K562 (cell line): ENCODE measurements around the gene DLG4. TPM values are rescaled to one million over a fixed set of nuclear protein-coding genes. Genes with fewer than 3 reads are reported as not detected.
A peak's percentile ranks its signal among the peaks of the same experiment; 100 is the strongest.

ENCODE experiments used
- ATAC-seq: fragments of 200-7000 bp; cut with Tn5 transposase; 3 replicates; pipeline ENCODE4 v1.9.1; 2020; ENCODE audit warnings: moderate library complexity
- BruUV-seq: library from RNA; stranded (reverse); fragments of 400-500 nt; replicated peaks from 2 replicates; lab custom pipeline; 2021; lab: Mats Ljungman, UMichigan
- CTCF ChIA-PET: fragments of 300-600 bp; formaldehyde crosslinking; extraction: SDS; loops from one replicate; lab custom pipeline; 2021; ENCODE audit warnings: low intra/inter-chr PET ratio; lab: Yijun Ruan, JAX
- POLR2A ChIA-PET: fragments of 300-600, 350-650 bp; sonication (Branson Sonifier 250); formaldehyde crosslinking; extraction: SDS; loops from one replicate; lab custom pipeline; 2021; ENCODE audit warnings: antibody characterized with exemption, inconsistent platforms; lab: Yijun Ruan, JAX
- DNase-seq, 4 experiments: peaks; one replicate each; pipeline versions ENCODE4 v3.0.0 to v3.0.0-alpha.2; 2011 to 2018; ENCODE audit warnings: low spot score in 3 of 4, mixed read lengths in 3 of 4; ENCODE audit errors: extremely low read depth in 1 of 4
- FAIRE-seq: peaks from 2 replicates; lab custom pipeline; 2011; peaks lifted over from hg19 to GRCh38; lab: Jason Lieb, UNC
- H2AFZ ChIP-seq: 2 replicates; pipeline ENCODE4 v1.6.0; 2011; ENCODE audit warnings: low read depth, low read length, control low read depth, inconsistent platforms
- H3K27ac ChIP-seq: fragments of 200-600 bp; 3 replicates; pipeline ENCODE4 v1.8.0; 2011; ENCODE audit warnings: low read depth, mild to moderate bottlenecking, control low read depth, inconsistent platforms, low read length, moderate library complexity, mixed read lengths; ENCODE audit errors: extremely low read depth
- H3K27me3 ChIP-seq, 2 experiments: fragments of 300-600 bp in 1 of 2; 2 replicates in 1 of 2; 3 replicates in 1 of 2; pipeline versions ENCODE4 v1.6.0 to v1.8.0; 2011; ENCODE audit warnings: inconsistent platforms in 2 of 2, low read length in 2 of 2, mild to moderate bottlenecking in 1 of 2, mixed read lengths in 1 of 2, moderate library complexity in 1 of 2; ENCODE audit not compliant: control insufficient read depth in 2 of 2, insufficient read depth in 2 of 2
- H3K36me3 ChIP-seq: fragments of 300-600 bp; 3 replicates; pipeline ENCODE4 v1.8.0; 2011; ENCODE audit warnings: mild to moderate bottlenecking, low read length, inconsistent platforms; ENCODE audit not compliant: control insufficient read depth, insufficient read depth
- H3K4me1 ChIP-seq, 2 experiments: fragments of 200-600 bp in 1 of 2; replicated peaks in 1 of 2; 2 replicates in 1 of 2; 3 replicates in 1 of 2; pipeline versions ENCODE4 v1.5.1 to v1.8.0; 2011; ENCODE audit warnings: inconsistent platforms in 2 of 2, low read length in 2 of 2, mild to moderate bottlenecking in 1 of 2, mixed read lengths in 1 of 2, moderate library complexity in 1 of 2; ENCODE audit not compliant: control insufficient read depth in 2 of 2, insufficient read depth in 2 of 2
- H3K4me2 ChIP-seq: 2 replicates; pipeline ENCODE4 v1.6.1; 2011; ENCODE audit warnings: low read length, control low read depth, inconsistent platforms, mixed read lengths; ENCODE audit not compliant: insufficient read depth
- H3K4me3 ChIP-seq: fragments of 200-600 bp; sonication (generic), shearing (Covaris generic); 2 replicates; pipeline ENCODE4 v1.5.1; 2016; ENCODE audit warnings: control low read depth, inconsistent platforms
- H3K79me2 ChIP-seq: fragments of 200-600 bp; 3 replicates; pipeline ENCODE4 v1.8.0; 2011; ENCODE audit warnings: low read length, inconsistent platforms; ENCODE audit not compliant: control insufficient read depth, insufficient read depth
- H3K9ac ChIP-seq, 2 experiments: 2 replicates each; pipeline versions ENCODE4 v1.6.0 to v1.6.1; 2011; ENCODE audit warnings: low read depth in 2 of 2, low read length in 2 of 2, control low read depth in 1 of 2, inconsistent platforms in 1 of 2, mild to moderate bottlenecking in 1 of 2, mixed read lengths in 1 of 2; ENCODE audit not compliant: insufficient read depth in 1 of 2
- H3K9me1 ChIP-seq: one replicate; pipeline ENCODE4 v1.6.0; 2011; ENCODE audit warnings: inconsistent platforms, mild to moderate bottlenecking, low read length, moderate library complexity; ENCODE audit not compliant: control insufficient read depth, insufficient read depth
- H3K9me3 ChIP-seq: replicated peaks from 2 replicates; pipeline ENCODE4 v1.5.1; 2011; ENCODE audit warnings: low read depth, low read length, inconsistent platforms; ENCODE audit not compliant: control insufficient read depth, insufficient read depth
- H4K20me1 ChIP-seq: replicated peaks from 2 replicates; pipeline ENCODE4 v1.6.1; 2011; ENCODE audit warnings: low read length, inconsistent platforms, mixed read lengths; ENCODE audit not compliant: control insufficient read depth, insufficient read depth
- DLX4 ChIP-seq: fragments of 250-450 bp; sonication (Bioruptor Pico); IDR thresholded peaks from 2 replicates; pipeline ENCODE4 v1.6.1; 2021; ENCODE audit warnings: mild to moderate bottlenecking
- GABPA ChIP-seq: fragments of 200-800 bp; sonication (Bioruptor generic); conservative IDR thresholded peaks from 2 replicates; pipeline ENCODE4 v1.6.1; 2016; ENCODE audit warnings: low read depth, missing genetic modification characterization, missing compliant biosample characterization
- SUPT5H ChIP-seq: fragments of 450-650 bp; IDR thresholded peaks from 2 replicates; pipeline ENCODE4 v1.6.1; 2016
- TAF1 ChIP-seq: IDR thresholded peaks from 2 replicates; pipeline ENCODE4 v1.6.1; 2011; ENCODE audit warnings: mild to moderate bottlenecking, low read length, moderate library complexity; ENCODE audit not compliant: insufficient read depth, control insufficient read depth, severe bottlenecking; ENCODE audit errors: extremely low read depth
- ZHX1 ChIP-seq: fragments of 150-350 bp; conservative IDR thresholded peaks from 2 replicates; pipeline ENCODE4 v1.6.1; 2014; ENCODE audit warnings: low read length
- ZKSCAN3 ChIP-seq: fragments of 250-450 bp; sonication (Bioruptor Pico); IDR thresholded peaks from 2 replicates; pipeline ENCODE4 v1.4.0; 2020
- WGBS: fragments of 100-300 bp; shearing (Covaris generic); methylation state at CpG from one replicate; pipeline ENCODE4 v1.1.6; 2016; ENCODE audit warnings: low coverage, mixed read lengths; ENCODE audit not compliant: insufficient coverage; ENCODE audit errors: missing lambda C conversion rate; 5-methylcytosine and 5-hydroxymethylcytosine counted together
- in situ Hi-C: fragments of 300-500 bp; cut with MboI; formaldehyde crosslinking; loops from 4 replicates; pipeline ENCODE4 v1.15.0; 2018; ENCODE audit warnings: inconsistent platforms, mixed read lengths
- intact Hi-C: fragments of 100-400 bp; cut with micrococcal nuclease; formaldehyde crosslinking; loops from 2 replicates; pipeline ENCODE4 v1.14.2; 2022
- polyA plus RNA-seq, 8 experiments: library from polyadenylated mRNA; depleted of rRNA in 4 of 8; stranded (reverse) in 5 of 8; unstranded in 3 of 8; fragments of >200 nt; fragmentation: Nextera tagmentation in 2 of 8; fragmentation: Illumina TruSeq in 1 of 8; extraction: Ambion mirVana in 2 of 8; extraction: Trizol in 1 of 8; gene quantifications; 2 replicates each; pipeline versions ENCODE4 v1.2.1 to v1.2.3, GENCODE V29; 2011 to 2014; ENCODE audit warnings: inconsistent platforms in 1 of 8, missing spikeins in 1 of 8
- total RNA-seq, 7 experiments: library from RNA; depleted of rRNA in 6 of 7; stranded (reverse); fragments of >200 nt in 6 of 7; fragmentation: Illumina TruSeq in 2 of 7; extraction: Trizol in 2 of 7; gene quantifications; 2 replicates each; pipeline versions ENCODE4 v1.2.1 to v1.2.3, GENCODE V29; 2011 to 2021; ENCODE audit warnings: low replicate concordance in 1 of 7

DLG4 gene
- total and polyA plus RNA-seq, 9 of the 15 experiments (the other 6 are each of a cell fraction or from before 2014, with no cell fraction given): 0.03 to 12.0 (median 4.1) TPM

GRCh38 chr17:7260151-7260550 lies 40.5 kb upstream of the DLG4 start:
- no TSS peak for BruUV-seq
- POLR2A ChIA-PET: interaction anchor here (0.6 to 1.6 kb wide), 4 partner anchors 9 to 651 kb away, joined by 3 to 10 read pairs (median 4); partner anchors contain the start of genes CTDNEP1 and GABARAP
- intact Hi-C loops: no loop called here
- ATAC-seq (no peak), FAIRE-seq (no peak), DNase-seq (no peak)
- no peak overlapping the region for H3K4me2 ChIP-seq
- no peaks in the 10 kb centered on the region for H3K79me2 ChIP-seq
- H4K20me1 ChIP-seq: no peaks in the 10 kb centered on the region
- no peaks in the 10 kb centered on the region for H3K27me3 ChIP-seq
- no peaks in the 10 kb centered on the region for H3K9me1 ChIP-seq
- H3K9me3 ChIP-seq: no peaks in the 10 kb centered on the region
- WGBS: 100% methylated on average over 2 of the region's 4 CpGs
- H3K9ac ChIP-seq: no peak overlapping the region; a peak in 1 of 4 replicates
- no peak overlapping the region for H3K4me3 ChIP-seq
- H3K36me3 ChIP-seq: peaks cover 47% of the 10 kb centered on the region; the same call in 2 of the 3 replicates
- CTCF ChIA-PET: no interaction called here
- H3K27ac ChIP-seq: no peak overlapping the region
- H3K4me1 ChIP-seq: peaks cover 10 to 35% of the 10 kb centered on the region in 2 experiments; a peak in 4 of 5 replicates
- H2AFZ ChIP-seq: no peak overlapping the region
- TF ChIP-seq TAF1 (no peak), ZKSCAN3 (CRISPR knock-in tag) (no peak), GABPA (tag) (no peak), SUPT5H (0 out of 2 replicates have a peak, but pooled peaks have one; percentile 46)
- TF ChIP-seq, all 486 proteins: peak for 1
- in situ Hi-C loops: no loop called here

- CTCF ChIA-PET: no interaction called here
- 91% methylated on average over 6 of the region's 6 CpGs for WGBS
- Histone ChIP-seq H3K9me1 (no peaks in the 10 kb centered on the region), H3K4me2 (no peak overlapping the region), H3K27ac (no peak overlapping the region), H3K27me3 (no peaks in the 10 kb centered on the region)
- no TSS peak for BruUV-seq
- TF ChIP-seq DLX4: no peak
- TF ChIP-seq ZHX1: no peak
- TF ChIP-seq, all 486 proteins: peak for 0
- Histone ChIP-seq H3K4me1 (peaks cover 8 to 35% of the 10 kb centered on the region in 2 experiments; a peak in 4 of 5 replicates), H3K9ac (no peak overlapping the region), H3K36me3 (peaks cover 52% of the 10 kb centered on the region; the same call in 2 of the 3 replicates), H4K20me1 (no peaks in the 10 kb centered on the region), H3K9me3 (no peaks in the 10 kb centered on the region), H2AFZ (no peak overlapping the region), H3K79me2 (no peaks in the 10 kb centered on the region), H3K4me3 (no peak overlapping the region)
- DNase-seq: no peak
- no peak for FAIRE-seq
- ATAC-seq: no peak
- intact Hi-C loops: no loop called here
- POLR2A ChIA-PET: interaction anchor here (0.6 to 1.6 kb wide), 4 partner anchors 8 to 651 kb away, joined by 3 to 10 read pairs (median 4); partner anchors contain the start of genes CTDNEP1 and GABARAP
- in situ Hi-C loops: no loop called here
Measured at GRCh38 chr17:7259555-7259889, 39.9 kb upstream of the DLG4 start.
